ENCODE data around the gene RBM23. TPM values are rescaled to one million over a fixed set of nuclear protein-coding genes. Genes with fewer than 3 reads are reported as not detected.
A peak's percentile ranks its signal among the peaks of the same experiment; 100 is the strongest.

Gene RBM23
- total and polyA plus RNA-seq, 2 of the 8 experiments (the other 6 are each of a cell fraction or from before 2014, with no cell fraction given), result 41.2 to 43.3 TPM

- peak in 1 of 2 experiments; percentile 53; a peak in 1 of 4 replicates for TF ChIP-seq SIN3A (conservative IDR thresholded peaks at IDR 0.05 in 1 of 2, IDR thresholded peaks at IDR 0.05 in 1 of 2; ENCODE audit: low read depth in 1 of 2, low read length in 2 of 2)
- TF ChIP-seq TAF1 (IDR thresholded peaks at IDR 0.05; ENCODE audit: low read depth, low read length), result peak; percentile 31; the same call in 1 of the 2 replicates
These were observed 31.5 kb downstream of the RBM23 start (continued) for GRCh38 chr14:22887260-22887989.
